H54 (cell line): ENCODE results near the gene MRPL23.

ENCODE experiments used
- DNase-seq: peaks from one replicate; pipeline ENCODE4 v3.0.0; 2011; ENCODE audit warnings: low spot score, mixed read lengths; ENCODE audit not compliant: insufficient read length
- FAIRE-seq: peaks from 3 replicates; lab custom pipeline; 2011; peaks lifted over from hg19 to GRCh38; lab: Jason Lieb, UNC
- POLR2A ChIP-seq: IDR thresholded peaks from 2 replicates; pipeline ENCODE4 v1.6.1; 2011; ENCODE audit warnings: low read depth, mild to moderate bottlenecking, low read length

Gene MRPL23

DNA sequence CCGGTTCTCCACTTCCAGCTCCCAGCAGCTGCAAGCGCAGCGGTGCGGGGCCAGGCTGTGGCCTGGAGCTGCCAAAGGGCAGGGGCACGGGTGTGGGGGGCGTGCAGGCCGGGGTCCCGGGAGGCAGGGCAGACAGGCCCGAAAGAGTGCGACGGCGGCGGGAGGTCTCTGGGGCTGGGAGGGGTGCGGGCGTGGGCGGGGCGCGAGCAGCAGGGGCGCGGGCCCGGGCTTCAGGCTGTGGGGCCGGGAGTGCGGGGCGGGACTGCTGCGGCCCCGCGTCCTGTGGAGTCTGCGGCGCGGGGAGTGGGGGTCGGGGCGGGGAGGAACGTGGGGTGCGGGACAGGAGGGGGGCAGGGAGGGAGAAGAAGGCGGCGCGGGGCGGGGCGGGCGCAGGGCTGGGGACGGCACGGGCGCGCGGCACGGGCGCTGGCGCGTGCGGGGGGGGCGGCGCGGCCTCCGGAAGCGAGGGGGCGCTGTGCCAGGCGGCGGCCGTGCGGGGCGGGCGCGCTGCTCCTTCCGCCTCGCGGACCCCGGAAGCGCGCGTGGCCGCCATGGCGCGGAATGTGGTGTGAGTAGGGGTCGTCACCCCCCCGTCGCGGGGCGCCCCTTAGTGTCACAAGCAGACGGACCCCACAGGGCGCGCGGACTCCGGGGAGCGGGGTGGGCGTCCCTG lies at the start of gene MRPL23:
TSS of gene MRPL23 (plus strand) at position 521 of the 673 bp plus-strand sequence. CDS start at position 552, 31 bp downstream.
- FAIRE-seq, result no peak
- no peak for TF ChIP-seq POLR2A

DNA sequence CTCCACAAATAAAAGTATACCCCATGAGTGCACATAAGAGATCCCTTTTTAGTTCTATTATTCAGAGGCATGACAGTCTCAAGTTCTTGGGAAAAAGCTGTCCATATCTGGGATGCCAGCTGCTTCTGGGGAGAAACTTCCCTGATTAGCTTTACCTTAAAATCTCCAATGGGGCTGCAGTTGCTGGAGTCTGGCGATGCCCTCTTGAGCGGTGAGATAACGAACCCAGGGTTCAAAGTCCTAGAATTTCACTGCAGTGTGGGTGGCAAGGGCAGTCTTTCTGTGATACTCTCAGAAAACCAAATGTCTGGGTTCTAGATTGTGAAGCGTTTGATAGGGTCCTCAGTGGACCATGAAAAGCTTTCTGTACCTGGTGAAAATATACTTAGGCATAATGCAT lies 48.0 kb upstream of the MRPL23 start:
- DNase-seq (no peak), FAIRE-seq (no peak)
- TF ChIP-seq POLR2A, result no peak

More for the DNA sequence above, at the start of gene MRPL23:
- no peak for DNase-seq

DNA sequence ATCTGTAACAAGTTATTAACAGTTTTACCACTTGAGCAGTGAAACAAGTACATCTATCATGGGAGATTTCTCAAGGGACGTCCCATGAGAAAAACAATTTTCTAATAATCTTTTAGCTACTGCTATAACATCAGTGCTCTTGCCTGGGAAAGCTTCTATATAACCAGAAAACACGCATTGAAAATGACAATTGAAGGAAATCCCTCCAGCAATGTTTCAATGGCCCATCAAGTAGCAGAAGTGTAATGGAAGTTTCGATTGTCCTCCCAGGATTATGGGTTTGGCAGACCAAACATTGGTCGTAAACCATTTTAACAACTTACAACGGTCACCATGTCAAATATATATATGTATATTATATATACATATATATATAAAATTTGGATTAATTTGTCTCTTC lies 47.4 kb upstream of the MRPL23 start:
- DNase-seq (no peak), FAIRE-seq (no peak)
- no peak for TF ChIP-seq POLR2A

DNA sequence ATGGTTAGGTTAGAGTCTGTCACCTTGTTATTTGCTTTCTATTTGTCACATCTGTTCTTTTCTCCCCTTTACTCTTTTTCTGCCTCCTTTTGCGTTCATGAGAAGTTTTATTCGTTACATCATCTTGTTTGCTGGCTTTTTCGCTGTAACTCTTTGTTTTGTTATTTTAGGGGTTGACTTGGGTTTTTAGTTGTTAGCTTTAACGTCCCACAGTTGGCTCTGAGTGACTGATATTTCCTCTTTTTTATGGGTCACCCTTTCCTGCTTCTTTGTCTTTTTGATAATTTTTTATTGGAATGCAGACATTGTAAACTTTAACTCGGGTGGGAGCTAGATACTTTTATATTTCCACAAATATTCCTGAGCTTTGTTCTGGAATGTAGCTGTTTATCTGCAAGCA lies 41.0 kb upstream of the MRPL23 start:
- DNase-seq (no peak), FAIRE-seq (no peak)
- no peak for TF ChIP-seq POLR2A

DNA sequence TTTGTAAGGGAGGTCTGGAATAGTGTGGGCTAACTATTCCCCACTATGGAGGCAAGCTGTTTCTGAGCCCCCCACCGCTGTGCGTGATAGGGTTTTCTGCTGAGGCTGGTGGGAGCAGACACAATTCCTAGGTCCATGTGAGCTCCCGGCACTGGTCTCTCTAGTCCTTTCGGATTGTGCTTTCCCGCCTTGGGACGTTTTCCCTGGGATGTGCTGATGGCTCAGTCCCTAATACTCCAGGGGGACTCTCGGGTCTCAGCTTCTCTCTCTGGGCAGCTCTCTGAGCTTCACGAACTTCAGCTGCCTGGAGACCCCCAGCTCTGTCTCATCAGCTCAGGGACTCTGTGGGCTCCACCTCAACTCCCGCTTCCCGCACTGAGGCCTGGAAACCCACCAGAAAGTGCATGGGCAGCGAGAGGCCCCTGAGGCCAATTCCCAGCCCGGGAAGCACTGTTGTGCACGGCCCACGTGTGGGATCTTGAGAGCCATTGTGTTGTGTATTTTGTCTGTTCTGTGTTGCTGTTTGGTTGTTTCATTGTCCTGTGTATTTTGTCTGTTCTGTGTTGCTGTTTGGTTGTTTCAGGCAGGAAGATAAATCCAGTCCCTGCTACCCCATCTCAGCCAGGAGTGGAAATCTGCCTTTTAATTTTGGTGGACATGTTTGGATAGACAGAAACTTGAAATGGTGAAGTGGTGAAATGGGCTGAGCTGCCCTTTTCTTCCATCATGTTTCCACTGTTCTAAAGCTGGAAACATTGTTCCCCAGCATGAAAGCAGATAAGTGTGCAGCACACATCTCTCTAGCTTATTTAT lies 40.3 kb upstream of the MRPL23 start:
- FAIRE-seq, result no peak
- DNase-seq, result no peak
- TF ChIP-seq POLR2A, result no peak

DNA sequence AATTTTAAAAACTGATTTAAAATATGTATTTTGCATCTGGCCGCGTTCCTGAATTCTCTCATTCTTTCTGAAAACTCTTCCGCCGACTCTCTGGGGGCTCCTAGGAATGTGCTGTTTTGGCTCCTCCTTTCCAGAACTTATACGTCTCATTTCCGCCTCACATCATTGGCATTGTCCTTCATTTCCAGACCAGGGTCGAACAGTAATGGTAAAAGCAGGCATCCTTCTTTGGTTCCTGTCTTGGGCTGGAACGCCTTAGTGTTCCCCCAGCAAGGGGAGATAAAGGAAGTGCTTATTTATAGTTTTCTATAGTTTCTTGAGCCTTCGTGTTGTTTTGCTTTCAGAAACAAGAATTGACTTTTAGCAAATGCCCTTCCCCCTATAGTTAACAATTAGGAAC lies 38.5 kb upstream of the MRPL23 start:
- FAIRE-seq, result no peak

DNA sequence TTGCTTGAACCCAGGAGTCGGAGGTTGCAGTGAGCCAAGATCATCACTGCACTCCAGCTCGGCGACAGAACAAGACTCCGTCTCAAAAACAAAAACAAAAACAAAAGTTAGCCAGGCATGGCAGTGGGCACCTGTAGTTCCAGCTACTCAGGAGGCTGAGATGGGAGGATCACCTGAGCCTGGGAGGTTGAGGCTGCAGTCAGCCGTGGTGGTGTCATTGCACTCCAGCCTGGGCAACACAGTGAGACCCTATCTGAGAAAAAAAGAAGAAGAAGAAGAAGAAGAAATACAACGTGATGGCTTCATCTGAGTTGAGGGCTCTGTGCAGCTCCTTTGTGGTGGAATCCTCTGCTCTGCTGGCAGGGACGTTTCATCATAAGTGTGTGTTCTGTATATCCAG lies 37.6 kb upstream of the MRPL23 start:
- FAIRE-seq (no peak), DNase-seq (no peak)
- no peak for TF ChIP-seq POLR2A

More for the DNA sequence above, 38.5 kb upstream of the MRPL23 start:
- DNase-seq, result no peak
- TF ChIP-seq POLR2A, result no peak

DNA sequence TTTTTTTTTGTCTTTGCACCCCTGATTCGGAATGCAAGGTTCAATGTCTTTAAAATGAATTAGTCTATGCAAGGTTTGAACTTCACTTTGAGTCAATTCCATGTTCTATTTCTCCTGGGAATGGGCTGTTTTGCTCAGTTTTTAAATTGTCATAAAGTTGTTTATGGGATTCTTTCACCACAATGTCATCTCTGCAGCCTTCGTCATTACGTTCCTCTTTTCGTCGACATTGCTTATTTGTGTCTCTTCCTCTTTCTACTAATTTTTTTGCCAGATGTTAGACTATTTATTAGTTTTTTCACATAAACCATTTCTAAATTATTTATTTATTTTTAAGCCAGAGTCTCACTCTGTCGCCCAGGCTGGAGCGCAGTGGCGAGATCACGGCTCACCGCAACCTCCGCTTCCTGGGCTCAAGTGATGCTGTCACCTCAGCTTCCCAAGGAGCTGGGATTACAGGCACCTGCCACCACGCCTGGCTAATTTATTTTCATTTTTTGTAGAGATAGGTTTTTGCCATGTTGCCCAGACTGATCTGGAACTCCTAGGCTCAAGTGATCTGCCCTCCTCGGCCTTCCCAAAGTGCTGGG lies 34.7 kb upstream of the MRPL23 start:
- TF ChIP-seq POLR2A, result no peak
- DNase-seq (no peak), FAIRE-seq (no peak)

DNA sequence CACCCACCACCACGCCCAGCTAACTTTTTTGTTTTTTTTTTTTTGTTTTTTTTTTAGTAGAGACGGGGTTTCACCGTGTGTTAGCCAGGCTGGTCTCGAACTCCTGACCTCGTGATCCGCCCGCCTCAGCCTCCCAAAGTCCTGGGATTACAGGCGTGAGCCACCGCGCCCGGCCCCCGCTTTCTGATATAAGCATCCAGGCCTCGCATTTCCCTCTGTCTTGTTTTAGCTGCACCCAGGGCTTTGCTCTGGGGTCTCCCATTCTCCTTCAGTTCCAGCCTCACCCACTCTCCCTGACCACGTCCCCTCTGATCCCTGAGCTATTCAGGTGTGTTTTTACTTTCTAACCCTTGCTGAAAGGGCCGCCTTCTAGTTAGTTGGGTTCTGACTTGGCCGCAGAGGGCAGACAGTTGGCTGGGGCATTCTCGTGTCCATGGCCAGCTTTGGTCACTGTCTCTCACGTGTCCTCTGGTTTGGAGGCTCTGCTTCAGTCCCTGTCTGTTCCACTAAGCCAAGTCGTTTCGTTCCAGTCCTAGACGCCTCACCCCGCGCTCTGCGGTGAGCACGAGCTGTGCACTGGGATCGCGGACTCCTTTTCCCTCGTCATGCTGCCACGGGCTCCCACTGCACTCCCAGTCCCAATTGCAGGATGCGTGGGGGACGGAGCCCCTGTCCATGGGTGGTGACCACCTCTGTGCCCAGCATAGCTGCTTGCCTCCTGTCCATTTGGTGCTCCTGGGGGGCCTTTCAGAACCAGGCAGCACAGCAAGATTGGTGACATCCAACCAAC lies 33.7 kb upstream of the MRPL23 start:
- DNase-seq (no peak), FAIRE-seq (no peak)
- no peak for TF ChIP-seq POLR2A

DNA sequence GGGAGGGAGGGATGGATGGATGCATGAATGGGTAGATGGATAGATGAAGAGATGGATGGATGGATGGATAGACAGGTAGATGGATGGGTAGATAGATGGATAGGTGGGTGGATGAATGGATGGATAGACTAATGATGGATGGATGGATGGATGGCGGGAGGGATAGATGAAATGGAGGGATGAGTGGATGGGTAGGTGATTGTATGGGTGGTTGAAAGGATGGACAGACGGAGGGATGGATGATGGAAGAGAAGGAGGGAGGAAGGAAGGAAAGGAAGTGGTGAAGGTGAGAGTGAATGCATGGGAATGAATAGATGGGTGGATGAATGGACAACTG lies 31.4 kb upstream of the MRPL23 start:
- no peak for DNase-seq
- FAIRE-seq, result no peak
- TF ChIP-seq POLR2A, result no peak

DNA sequence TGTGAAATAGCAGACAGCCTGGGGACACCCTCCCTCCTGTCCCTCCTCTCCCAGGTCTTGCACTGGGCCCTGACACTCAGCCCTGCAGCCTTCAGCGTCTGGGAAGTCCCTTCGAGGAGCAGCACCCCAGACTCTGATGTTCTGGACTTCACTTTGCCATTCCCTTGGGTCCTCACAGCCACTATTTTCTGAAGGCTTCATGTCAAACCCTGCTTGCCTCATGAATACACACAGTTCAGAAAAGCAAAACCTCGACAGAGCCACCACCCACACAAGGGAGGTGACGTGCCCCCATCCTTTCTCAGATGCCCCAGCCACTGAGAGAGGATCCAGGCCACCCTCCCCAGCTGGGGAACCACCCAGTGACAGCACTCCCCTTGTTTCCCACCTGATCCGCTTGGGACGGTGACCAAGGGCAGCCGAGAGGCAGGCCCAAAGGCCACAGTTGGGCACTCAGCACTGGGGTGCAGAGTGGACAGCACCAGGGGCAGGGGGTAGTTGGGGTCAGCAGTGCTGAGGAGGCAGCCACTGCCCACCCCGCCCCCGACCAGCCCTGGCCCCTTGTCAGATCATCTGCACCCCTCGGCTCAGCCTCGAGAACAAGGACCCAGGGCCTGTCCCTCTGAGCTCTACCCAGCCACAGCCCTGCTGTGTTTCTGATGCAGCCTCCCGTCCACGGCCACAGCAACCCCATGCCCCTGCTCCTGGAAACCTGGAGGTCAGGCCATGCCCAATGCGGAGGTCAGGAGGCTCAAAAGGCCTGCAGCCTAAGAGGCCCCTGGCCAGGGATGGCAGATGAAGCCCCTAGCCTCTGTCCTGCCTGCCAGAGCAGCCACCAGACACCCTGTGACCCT lies 30.8 kb upstream of the MRPL23 start:
- no peak for TF ChIP-seq POLR2A
- FAIRE-seq (no peak), DNase-seq (no peak)

DNA sequence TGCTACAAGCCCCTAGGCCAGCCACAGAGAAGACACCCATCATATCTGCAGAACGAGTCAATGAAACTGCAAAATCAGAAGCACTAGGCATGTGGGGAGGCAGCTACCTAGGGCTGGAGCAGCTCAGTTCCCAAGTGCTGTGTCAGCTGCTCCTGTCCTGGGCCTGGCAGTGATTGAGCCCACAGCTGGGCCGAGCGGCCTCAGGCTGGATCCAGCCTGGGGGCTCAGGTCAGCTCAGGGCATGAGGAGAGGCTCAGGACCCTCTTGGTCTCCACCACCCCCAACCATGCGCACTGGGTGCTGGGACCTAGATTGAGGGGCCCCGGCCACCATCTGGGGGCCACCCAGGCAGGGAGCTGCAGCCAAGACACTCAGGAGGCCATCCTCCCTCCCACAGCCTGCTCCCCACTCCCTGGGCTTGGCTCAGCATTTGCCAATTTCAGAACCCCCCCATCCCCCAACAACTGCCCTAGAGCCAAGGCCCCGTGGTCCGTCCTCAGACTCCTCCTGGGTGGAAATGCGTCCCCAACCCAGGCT lies 30.1 kb upstream of the MRPL23 start:
- DNase-seq (no peak), FAIRE-seq (no peak)
- TF ChIP-seq POLR2A, result no peak

DNA sequence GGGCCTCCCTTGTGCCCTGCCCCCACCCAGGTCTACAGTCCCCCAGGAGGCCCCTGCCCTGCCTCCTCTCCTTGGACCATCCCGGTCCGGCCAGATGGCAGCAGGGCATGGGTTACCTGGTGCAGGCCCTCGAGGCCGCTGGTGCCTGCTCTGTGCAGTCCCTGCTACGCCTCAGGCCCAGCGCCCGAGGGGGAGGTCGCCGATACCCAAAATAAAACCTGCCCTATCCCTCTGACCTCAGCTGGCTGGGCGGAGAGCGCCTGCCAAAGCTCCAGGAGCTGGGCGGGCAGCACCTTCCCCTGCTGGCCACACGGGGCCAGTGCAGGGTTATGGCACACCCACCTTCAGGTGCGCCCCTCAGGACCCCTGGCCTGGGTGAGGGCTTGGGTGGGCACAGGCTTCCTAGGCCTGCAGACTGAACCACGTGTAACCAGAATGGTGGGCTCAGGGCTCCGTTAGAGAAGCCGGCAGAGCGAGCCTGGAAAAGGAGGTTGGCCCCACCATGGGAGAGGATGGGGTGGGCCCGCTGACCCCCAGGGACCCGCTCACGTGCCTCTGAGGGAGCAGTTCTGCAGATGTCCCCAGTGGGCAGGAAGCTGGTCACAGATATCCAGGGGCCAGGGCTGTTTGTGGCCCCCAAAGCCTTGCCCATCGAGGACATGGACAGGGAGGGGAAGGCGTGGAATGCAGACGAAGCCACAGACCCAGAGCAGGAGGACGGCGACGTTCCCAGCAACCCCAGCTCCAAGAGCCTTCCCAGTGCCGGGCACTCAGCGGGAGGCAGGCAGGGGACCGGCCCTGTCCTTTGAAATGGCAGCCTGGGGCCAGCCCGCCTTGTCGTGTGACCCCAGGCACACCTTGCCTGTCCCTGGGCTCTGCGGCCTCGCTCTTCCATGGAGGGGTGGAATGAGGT lies 29.4 kb upstream of the MRPL23 start:
- FAIRE-seq (no peak), DNase-seq (no peak)
- no peak for TF ChIP-seq POLR2A
